Retinal pigment epithelial cell (primary cell): ENCODE results near the gene MEF2A.

Experiments
- DNase-seq: peaks from one replicate; pipeline ENCODE4 v3.0.0-alpha.2; 2010; ENCODE audit warnings: low read depth
- H3K4me3 ChIP-seq: 2 replicates; pipeline ENCODE4 v1.5.1; 2011; ENCODE audit warnings: mild to moderate bottlenecking, low read length, control low read depth, moderate library complexity
- CTCF ChIP-seq: conservative IDR thresholded peaks from 2 replicates; pipeline ENCODE4 v1.5.1; 2011; ENCODE audit warnings: low read depth, low read length, control low read depth, inconsistent platforms

Gene MEF2A

GRCh38 chr15:99574048-99574447 lies 8.3 kb downstream of the MEF2A start:
- no peak for TF ChIP-seq CTCF
- DNase-seq, result no peak
- H3K4me3 ChIP-seq, result no peak overlapping the region

- no peak for TF ChIP-seq CTCF
- H3K4me3 ChIP-seq, result no peak overlapping the region
Observed at GRCh38 chr15:99574502-99574901, 8.7 kb downstream of the MEF2A start.

GRCh38 chr15:99578809-99579208 lies 13.0 kb downstream of the MEF2A start:
- no peak for TF ChIP-seq CTCF
- no peak for DNase-seq
- H3K4me3 ChIP-seq, result no peak overlapping the region

More at GRCh38 chr15:99574502-99574901, 8.7 kb downstream of the MEF2A start:
- no peak for DNase-seq

GRCh38 chr15:99580076-99580475 lies 14.3 kb downstream of the MEF2A start:
- DNase-seq, result no peak
- TF ChIP-seq CTCF, result no peak

GRCh38 chr15:99582508-99582960 lies 16.8 kb downstream of the MEF2A start:
- TF ChIP-seq CTCF, result no peak
- no peak for DNase-seq

More at GRCh38 chr15:99580076-99580475, 14.3 kb downstream of the MEF2A start:
- no peak overlapping the region for H3K4me3 ChIP-seq

GRCh38 chr15:99584081-99584600 lies 18.4 kb downstream of the MEF2A start:
- no peak overlapping the region for H3K4me3 ChIP-seq
- TF ChIP-seq CTCF, result no peak
- DNase-seq, result no peak

More at GRCh38 chr15:99582508-99582960, 16.8 kb downstream of the MEF2A start:
- H3K4me3 ChIP-seq, result no peak overlapping the region

GRCh38 chr15:99586121-99586520 lies 20.3 kb downstream of the MEF2A start:
- H3K4me3 ChIP-seq, result no peak overlapping the region

More at GRCh38 chr15:99586121-99586520, 20.3 kb downstream of the MEF2A start:
- no peak for TF ChIP-seq CTCF
- no peak for DNase-seq
